ENCODE measurements around the gene HMCN2. TPM values are rescaled to one million over a fixed set of nuclear protein-coding genes. Genes with fewer than 3 reads are reported as not detected.

HMCN2 gene
- total and polyA plus RNA-seq, 5 donors from 2014 or later = not detected

GRCh38 chr9:130263601-130264413, 1.8 kb upstream of the HMCN2 start:
- no peaks in the 10 kb centered on the region for H3K9me3 ChIP-seq (ENCODE audit: control insufficient read depth in 2 of 2, low read length in 2 of 2)
- Mint-ChIP-seq H3K4me3 (no peak overlapping the region), H3K4me1 (peaks cover 0 to 4% (median 1%) of the 10 kb centered on the region in 4 donors), H3K27me3 (peaks cover 54% of the 10 kb centered on the region), H3K36me3 (no peaks in the 10 kb centered on the region), H3K27ac (no peak overlapping the region), H3K9me3 (peaks cover 0 to 5% (median 0%) of the 10 kb centered on the region in 7 donors)
- no peak overlapping the region for H3K4me3 ChIP-seq (ENCODE audit: low read depth, low read length)
- DNase-seq (no peak), ATAC-seq (ENCODE audit: low read depth in 2 of 2) (no peak)
- no peaks in the 10 kb centered on the region for H3K4me1 ChIP-seq (ENCODE audit: control insufficient read depth, insufficient read depth, low read length, poor library complexity, severe bottlenecking)
- H3K36me3 ChIP-seq (ENCODE audit: control insufficient read depth, insufficient read depth, low read length) = no peaks in the 10 kb centered on the region
- H3K27me3 ChIP-seq (ENCODE audit: control insufficient read depth, insufficient read depth, low read length) = peaks cover 18% of the 10 kb centered on the region
- no peak overlapping the region for H3K27ac ChIP-seq (ENCODE audit: insufficient read depth, low read length, poor library complexity, severe bottlenecking)

GRCh38 chr9:130264414-130265350, 878 bp upstream of the HMCN2 start:
- Histone ChIP-seq H3K27ac (ENCODE audit: insufficient read depth, low read length, poor library complexity, severe bottlenecking) (no peak overlapping the region), H3K4me3 (ENCODE audit: low read depth, low read length) (no peak overlapping the region), H3K9me3 (ENCODE audit: control insufficient read depth in 2 of 2, low read length in 2 of 2) (no peaks in the 10 kb centered on the region), H3K27me3 (ENCODE audit: control insufficient read depth, insufficient read depth, low read length) (peaks cover 18% of the 10 kb centered on the region), H3K4me1 (ENCODE audit: control insufficient read depth, insufficient read depth, low read length, poor library complexity, severe bottlenecking) (no peaks in the 10 kb centered on the region), H3K36me3 (ENCODE audit: control insufficient read depth, insufficient read depth, low read length) (no peaks in the 10 kb centered on the region)
- peaks cover 0 to 5% (median 0%) of the 10 kb centered on the region in 7 donors for H3K9me3 Mint-ChIP-seq
- no peak for ATAC-seq (ENCODE audit: low read depth in 2 of 2)
- H3K4me1 Mint-ChIP-seq = peaks cover 0 to 4% (median 1%) of the 10 kb centered on the region in 4 donors
- H3K27ac Mint-ChIP-seq = no peak overlapping the region
- no peak for DNase-seq
- peaks cover 58% of the 10 kb centered on the region for H3K27me3 Mint-ChIP-seq
- H3K36me3 Mint-ChIP-seq = no peaks in the 10 kb centered on the region
- no peak overlapping the region for H3K4me3 Mint-ChIP-seq

GRCh38 chr9:130266236-130267098, 907 bp downstream of the HMCN2 start:
- Mint-ChIP-seq H3K4me3 (peak overlapping the region in 2 of 4 donors; percentile 33 to 50), H3K4me1 (peaks cover 0 to 4% (median 1%) of the 10 kb centered on the region in 4 donors), H3K9me3 (peaks cover 0 to 5% (median 0%) of the 10 kb centered on the region in 7 donors), H3K27me3 (peaks cover 68% of the 10 kb centered on the region), H3K27ac (no peak overlapping the region), H3K36me3 (no peaks in the 10 kb centered on the region)
- DNase-seq = no peak
- Histone ChIP-seq H3K9me3 (ENCODE audit: control insufficient read depth in 2 of 2, low read length in 2 of 2) (no peaks in the 10 kb centered on the region), H3K4me1 (ENCODE audit: control insufficient read depth, insufficient read depth, low read length, poor library complexity, severe bottlenecking) (no peaks in the 10 kb centered on the region), H3K4me3 (ENCODE audit: low read depth, low read length) (no peak overlapping the region), H3K27ac (ENCODE audit: insufficient read depth, low read length, poor library complexity, severe bottlenecking) (no peak overlapping the region), H3K27me3 (ENCODE audit: control insufficient read depth, insufficient read depth, low read length) (peaks cover 21% of the 10 kb centered on the region), H3K36me3 (ENCODE audit: control insufficient read depth, insufficient read depth, low read length) (no peaks in the 10 kb centered on the region)
- ATAC-seq (ENCODE audit: low read depth in 2 of 2) = no peak

- no peak overlapping the region for H3K27ac ChIP-seq (ENCODE audit: insufficient read depth, low read length, poor library complexity, severe bottlenecking)
- H3K4me1 ChIP-seq (ENCODE audit: control insufficient read depth, insufficient read depth, low read length, poor library complexity, severe bottlenecking) = no peaks in the 10 kb centered on the region
- no peak overlapping the region for H3K4me3 ChIP-seq (ENCODE audit: low read depth, low read length)
- Mint-ChIP-seq H3K27me3 (peaks cover 71% of the 10 kb centered on the region), H3K9me3 (peaks cover 0 to 2% (median 0%) of the 10 kb centered on the region in 7 donors), H3K27ac (no peak overlapping the region), H3K4me3 (no peak overlapping the region), H3K36me3 (no peaks in the 10 kb centered on the region), H3K4me1 (peaks cover 0 to 4% (median 1%) of the 10 kb centered on the region in 4 donors)
- no peaks in the 10 kb centered on the region for H3K9me3 ChIP-seq (ENCODE audit: control insufficient read depth in 2 of 2, low read length in 2 of 2)
- peaks cover 23% of the 10 kb centered on the region for H3K27me3 ChIP-seq (ENCODE audit: control insufficient read depth, insufficient read depth, low read length)
- ATAC-seq (ENCODE audit: low read depth in 2 of 2) (no peak), DNase-seq (no peak)
- no peaks in the 10 kb centered on the region for H3K36me3 ChIP-seq (ENCODE audit: control insufficient read depth, insufficient read depth, low read length)
Measured at GRCh38 chr9:130267930-130268329, 2.4 kb downstream of the HMCN2 start.

GRCh38 chr9:130268521-130269211, 3.1 kb downstream of the HMCN2 start:
- Histone ChIP-seq H3K27me3 (ENCODE audit: control insufficient read depth, insufficient read depth, low read length) (peaks cover 17% of the 10 kb centered on the region), H3K36me3 (ENCODE audit: control insufficient read depth, insufficient read depth, low read length) (no peaks in the 10 kb centered on the region), H3K4me3 (ENCODE audit: low read depth, low read length) (no peak overlapping the region), H3K27ac (ENCODE audit: insufficient read depth, low read length, poor library complexity, severe bottlenecking) (no peak overlapping the region), H3K9me3 (ENCODE audit: control insufficient read depth in 2 of 2, low read length in 2 of 2) (no peaks in the 10 kb centered on the region), H3K4me1 (ENCODE audit: control insufficient read depth, insufficient read depth, low read length, poor library complexity, severe bottlenecking) (no peaks in the 10 kb centered on the region)
- H3K4me1 Mint-ChIP-seq = peaks cover 0 to 4% (median 1%) of the 10 kb centered on the region in 4 donors
- no peak overlapping the region for H3K4me3 Mint-ChIP-seq
- H3K27me3 Mint-ChIP-seq = peaks cover 71% of the 10 kb centered on the region
- ATAC-seq (ENCODE audit: low read depth in 2 of 2) (no peak), DNase-seq (no peak)
- no peak overlapping the region for H3K27ac Mint-ChIP-seq
- peaks cover 0 to 2% (median 0%) of the 10 kb centered on the region in 7 donors for H3K9me3 Mint-ChIP-seq
- H3K36me3 Mint-ChIP-seq = no peaks in the 10 kb centered on the region

- Mint-ChIP-seq H3K9me3 (peaks cover 0 to 2% (median 0%) of the 10 kb centered on the region in 7 donors), H3K36me3 (no peaks in the 10 kb centered on the region), H3K4me3 (no peak overlapping the region), H3K27ac (no peak overlapping the region), H3K27me3 (peaks cover 62% of the 10 kb centered on the region), H3K4me1 (peaks cover 0 to 2% (median 1%) of the 10 kb centered on the region in 4 donors)
- Histone ChIP-seq H3K4me3 (ENCODE audit: low read depth, low read length) (no peak overlapping the region), H3K9me3 (ENCODE audit: control insufficient read depth in 2 of 2, low read length in 2 of 2) (no peaks in the 10 kb centered on the region), H3K27me3 (ENCODE audit: control insufficient read depth, insufficient read depth, low read length) (peaks cover 9% of the 10 kb centered on the region), H3K27ac (ENCODE audit: insufficient read depth, low read length, poor library complexity, severe bottlenecking) (no peak overlapping the region), H3K4me1 (ENCODE audit: control insufficient read depth, insufficient read depth, low read length, poor library complexity, severe bottlenecking) (no peaks in the 10 kb centered on the region), H3K36me3 (ENCODE audit: control insufficient read depth, insufficient read depth, low read length) (no peaks in the 10 kb centered on the region)
- ATAC-seq (ENCODE audit: low read depth in 2 of 2) (no peak), DNase-seq (no peak)
Measured at GRCh38 chr9:130271473-130271872, 5.9 kb downstream of the HMCN2 start.
